Fibroblast of lung (primary cell): ENCODE data around the gene ZBTB8A. TPM values are rescaled to one million over a fixed set of nuclear protein-coding genes. Genes with fewer than 3 reads are reported as not detected.
A peak's percentile ranks its signal among the peaks of the same experiment; 100 is the strongest.
"Not testable (repeated sequence)": the region's sequence is repeated elsewhere in the genome, so short reads cannot be mapped to it uniquely, and the experiment has no call there.

ENCODE experiments used
- DNase-seq, 2 donors: peaks; one replicate each; pipeline versions ENCODE4 v3.0.0 to v3.0.0-alpha.2; 2010; ENCODE audit warnings: low read depth in 2 of 2
- H2AFZ ChIP-seq: 2 replicates; pipeline ENCODE4 v1.5.1; 2012; ENCODE audit warnings: low read length, control low read depth, inconsistent platforms
- H3K27ac ChIP-seq: 2 replicates; pipeline ENCODE4 v1.5.1; 2011; ENCODE audit warnings: low read length, control low read depth; ENCODE audit not compliant: insufficient read depth
- H3K27me3 ChIP-seq: 2 replicates; pipeline ENCODE4 v1.5.1; 2011; ENCODE audit warnings: mild to moderate bottlenecking, low read length; ENCODE audit not compliant: control insufficient read depth, insufficient read depth
- H3K36me3 ChIP-seq: 2 replicates; pipeline ENCODE4 v1.5.1; 2011; ENCODE audit warnings: low read length; ENCODE audit not compliant: control insufficient read depth, insufficient read depth
- H3K4me1 ChIP-seq: 2 replicates; pipeline ENCODE4 v1.5.1; 2011; ENCODE audit warnings: low read length; ENCODE audit not compliant: control insufficient read depth, insufficient read depth; ENCODE audit errors: extremely low read depth
- H3K4me2 ChIP-seq: 2 replicates; pipeline ENCODE4 v1.5.1; 2011; ENCODE audit warnings: low read length, control low read depth; ENCODE audit not compliant: insufficient read depth; ENCODE audit errors: extremely low read depth
- H3K4me3 ChIP-seq, 4 experiments: fragments of 200-600 bp in 1 of 4; sonication (generic) in 1 of 4; replicated peaks in 1 of 4; 2 replicates each; pipeline ENCODE4 v1.5.1; 2011 to 2016; ENCODE audit warnings: low read length in 4 of 4, low read depth in 3 of 4, mild to moderate bottlenecking in 3 of 4, control low read depth in 2 of 4, inconsistent platforms in 1 of 4, mixed read lengths in 1 of 4; ENCODE audit not compliant: insufficient read depth in 1 of 4; ENCODE audit errors: control extremely low read depth in 1 of 4
- H3K79me2 ChIP-seq: 2 replicates; pipeline ENCODE4 v1.5.1; 2012; ENCODE audit warnings: mild to moderate bottlenecking, low read length, inconsistent platforms; ENCODE audit not compliant: control insufficient read depth, insufficient read depth
- H3K9ac ChIP-seq: 2 replicates; pipeline ENCODE4 v1.5.1; 2011; ENCODE audit warnings: mild to moderate bottlenecking, low read length, control low read depth; ENCODE audit not compliant: insufficient read depth
- H3K9me3 ChIP-seq: 2 replicates; pipeline ENCODE4 v1.5.1; 2012; ENCODE audit warnings: low read depth, low read length; ENCODE audit not compliant: control insufficient read depth, insufficient read depth
- H4K20me1 ChIP-seq: 2 replicates; pipeline ENCODE4 v1.5.1; 2011; ENCODE audit warnings: low read length; ENCODE audit not compliant: control insufficient read depth, insufficient read depth; ENCODE audit errors: extremely low read depth
- EZH2 ChIP-seq: IDR thresholded peaks from 2 replicates; pipeline ENCODE4 v1.5.1; 2012; ENCODE audit warnings: low read length, control low read depth, mild to moderate bottlenecking; ENCODE audit errors: missing control alignments
- polyA plus RNA-seq, 2 donors: library from polyadenylated mRNA; depleted of rRNA in 1 of 2; stranded (reverse) in 1 of 2; unstranded in 1 of 2; fragments of >200 nt; gene quantifications; 2 replicates each; pipeline ENCODE4 v1.2.1, GENCODE V29; 2011 to 2012; ENCODE audit warnings: missing spikeins in 1 of 2
- total RNA-seq: library from RNA; depleted of rRNA; stranded (reverse); fragments of >200 nt; gene quantifications from 2 replicates; pipeline ENCODE4 v1.2.1, GENCODE V29; 2014
- TF ChIP-seq, protein P1 (sequence below), 2 donors: IDR thresholded peaks in 1 of 2; conservative IDR thresholded peaks in 1 of 2; 1 replicate in 1 of 2; 2 replicates in 1 of 2; pipeline ENCODE4 v1.5.1; 2011 to 2012; ENCODE audit warnings: low read length in 2 of 2, control low read depth in 1 of 2, inconsistent platforms in 1 of 2, low read depth in 1 of 2, mild to moderate bottlenecking in 1 of 2

The ZBTB8A gene
- total and polyA plus RNA-seq, 2 donors (not counting 1 experiment from before 2014, with no cell fraction given) = 5.9 to 6.9 TPM

- H3K9me3 ChIP-seq = no peaks in the 10 kb centered on the region
- H3K4me1 ChIP-seq = no peaks in the 10 kb centered on the region
- no peaks in the 10 kb centered on the region for H3K36me3 ChIP-seq
- H3K27me3 ChIP-seq = no peaks in the 10 kb centered on the region
- no peak overlapping the region for H2AFZ ChIP-seq
- TF ChIP-seq, protein P1, sequence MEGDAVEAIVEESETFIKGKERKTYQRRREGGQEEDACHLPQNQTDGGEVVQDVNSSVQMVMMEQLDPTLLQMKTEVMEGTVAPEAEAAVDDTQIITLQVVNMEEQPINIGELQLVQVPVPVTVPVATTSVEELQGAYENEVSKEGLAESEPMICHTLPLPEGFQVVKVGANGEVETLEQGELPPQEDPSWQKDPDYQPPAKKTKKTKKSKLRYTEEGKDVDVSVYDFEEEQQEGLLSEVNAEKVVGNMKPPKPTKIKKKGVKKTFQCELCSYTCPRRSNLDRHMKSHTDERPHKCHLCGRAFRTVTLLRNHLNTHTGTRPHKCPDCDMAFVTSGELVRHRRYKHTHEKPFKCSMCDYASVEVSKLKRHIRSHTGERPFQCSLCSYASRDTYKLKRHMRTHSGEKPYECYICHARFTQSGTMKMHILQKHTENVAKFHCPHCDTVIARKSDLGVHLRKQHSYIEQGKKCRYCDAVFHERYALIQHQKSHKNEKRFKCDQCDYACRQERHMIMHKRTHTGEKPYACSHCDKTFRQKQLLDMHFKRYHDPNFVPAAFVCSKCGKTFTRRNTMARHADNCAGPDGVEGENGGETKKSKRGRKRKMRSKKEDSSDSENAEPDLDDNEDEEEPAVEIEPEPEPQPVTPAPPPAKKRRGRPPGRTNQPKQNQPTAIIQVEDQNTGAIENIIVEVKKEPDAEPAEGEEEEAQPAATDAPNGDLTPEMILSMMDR (conservative IDR thresholded peaks at IDR 0.05 in 1 of 2, IDR thresholded peaks at IDR 0.05 in 1 of 2; ENCODE audit: low read depth in 1 of 2, low read length in 2 of 2) = no peak
- TF ChIP-seq EZH2 = no peak
- H3K79me2 ChIP-seq = no peaks in the 10 kb centered on the region
- H3K4me3 ChIP-seq = no peak overlapping the region
- H3K27ac ChIP-seq = no peak overlapping the region
- H4K20me1 ChIP-seq = no peaks in the 10 kb centered on the region
- no peak for DNase-seq
- H3K9ac ChIP-seq = no peak overlapping the region
- no peak overlapping the region for H3K4me2 ChIP-seq
Observed at GRCh38 chr1:32521165-32521564, 18.1 kb upstream of the ZBTB8A start.

GRCh38 chr1:32525053-32525452 lies 14.2 kb upstream of the ZBTB8A start:
- Histone ChIP-seq H3K9me3 (no peaks in the 10 kb centered on the region), H3K9ac (no peak overlapping the region), H3K4me1 (no peaks in the 10 kb centered on the region), H4K20me1 (no peaks in the 10 kb centered on the region), H3K79me2 (no peaks in the 10 kb centered on the region), H3K27me3 (no peaks in the 10 kb centered on the region), H3K36me3 (no peaks in the 10 kb centered on the region), H2AFZ (no peak overlapping the region), H3K27ac (no peak overlapping the region), H3K4me3 (no peak overlapping the region), H3K4me2 (no peak overlapping the region)
- TF ChIP-seq, protein P1 (conservative IDR thresholded peaks at IDR 0.05 in 1 of 2, IDR thresholded peaks at IDR 0.05 in 1 of 2; ENCODE audit: low read depth in 1 of 2, low read length in 2 of 2) = no peak
- no peak for TF ChIP-seq EZH2
- DNase-seq = peak in 1 of 2 donors; percentile 29

DNA sequence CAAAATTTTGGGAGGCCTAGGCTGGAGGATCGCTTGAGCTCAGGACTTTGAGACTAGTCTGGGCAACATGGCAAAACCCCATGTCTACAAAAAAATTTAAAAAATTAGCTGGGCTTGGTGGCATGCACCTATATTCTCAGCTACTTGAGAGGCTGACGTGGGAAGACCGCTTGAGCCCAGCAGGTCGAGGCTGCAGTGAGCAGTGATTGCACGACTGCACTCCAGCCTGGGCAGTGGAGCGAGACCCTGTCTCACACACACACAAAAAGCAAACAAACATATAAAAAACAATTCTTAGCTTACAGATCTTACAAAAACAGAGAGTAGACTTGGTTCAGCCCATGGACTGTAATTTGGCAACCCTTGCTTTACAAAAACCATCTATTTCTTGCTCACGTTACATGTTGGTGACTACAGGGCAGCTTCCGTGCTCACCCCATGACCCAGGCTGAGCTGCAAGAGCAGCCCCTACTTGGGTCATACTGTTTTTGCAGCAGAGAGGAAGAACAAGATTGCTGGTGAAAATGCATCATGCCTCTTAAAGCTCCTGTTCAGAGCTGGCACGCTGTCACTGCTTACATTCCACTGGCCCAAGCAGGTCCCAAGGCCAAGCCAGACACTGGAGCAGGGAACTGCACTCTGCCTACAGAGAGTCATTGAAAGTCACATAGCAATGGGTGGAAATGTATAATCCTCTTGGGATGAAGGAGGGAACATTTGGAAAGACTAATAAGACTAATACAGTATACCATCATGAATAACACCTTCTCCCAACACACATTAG lies 13.4 kb upstream of the ZBTB8A start:
- Histone ChIP-seq H3K27me3 (no peaks in the 10 kb centered on the region), H3K27ac (no peak overlapping the region), H2AFZ (no peak overlapping the region), H3K9me3 (no peaks in the 10 kb centered on the region), H4K20me1 (no peaks in the 10 kb centered on the region), H3K4me1 (no peaks in the 10 kb centered on the region), H3K36me3 (no peaks in the 10 kb centered on the region), H3K79me2 (no peaks in the 10 kb centered on the region), H3K9ac (no peak overlapping the region), H3K4me2 (no peak overlapping the region), H3K4me3 (no peak overlapping the region)
- no peak for DNase-seq
- TF ChIP-seq, protein P1 (conservative IDR thresholded peaks at IDR 0.05 in 1 of 2, IDR thresholded peaks at IDR 0.05 in 1 of 2; ENCODE audit: low read depth in 1 of 2, low read length in 2 of 2) = no peak
- no peak for TF ChIP-seq EZH2

GRCh38 chr1:32528550-32528949 lies 10.7 kb upstream of the ZBTB8A start:
- H3K27ac ChIP-seq, H3K36me3 ChIP-seq, H3K4me1 ChIP-seq, H3K4me3 ChIP-seq, H3K4me2 ChIP-seq, H3K79me2 ChIP-seq, DNase-seq, H3K9ac ChIP-seq, H4K20me1 ChIP-seq, H3K9me3 ChIP-seq, H3K27me3 ChIP-seq, H2AFZ ChIP-seq: not testable (repeated sequence)
